ENCODE results near the gene NAXD.
"Not testable (repeated sequence)": the region's sequence is repeated elsewhere in the genome, so short reads cannot be mapped to it uniquely, and the experiment has no call there.

The NAXD gene

DNA sequence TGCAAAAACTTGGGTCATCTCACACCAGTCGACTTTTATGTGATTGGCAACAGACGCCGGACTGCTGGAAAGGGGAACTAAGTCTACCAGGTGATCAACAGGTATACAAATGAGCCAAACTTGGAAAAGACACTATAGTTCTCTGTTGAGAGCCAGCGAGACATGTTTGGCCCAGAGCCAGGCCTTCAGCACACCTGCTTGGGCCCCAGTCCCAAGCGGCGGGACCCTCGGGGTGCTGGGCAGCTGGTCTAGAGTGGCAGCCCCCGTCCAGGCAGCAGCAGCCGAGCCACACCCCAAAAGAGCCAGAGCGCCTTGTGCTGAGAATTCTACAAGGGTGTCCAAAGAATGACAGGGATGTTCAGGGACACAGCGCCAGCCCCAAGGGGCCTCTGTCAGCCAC, 28.0 kb downstream of the NAXD start:
- DNase-seq (ENCODE audit: low spot score) (no peak), FAIRE-seq (no peak)

DNA sequence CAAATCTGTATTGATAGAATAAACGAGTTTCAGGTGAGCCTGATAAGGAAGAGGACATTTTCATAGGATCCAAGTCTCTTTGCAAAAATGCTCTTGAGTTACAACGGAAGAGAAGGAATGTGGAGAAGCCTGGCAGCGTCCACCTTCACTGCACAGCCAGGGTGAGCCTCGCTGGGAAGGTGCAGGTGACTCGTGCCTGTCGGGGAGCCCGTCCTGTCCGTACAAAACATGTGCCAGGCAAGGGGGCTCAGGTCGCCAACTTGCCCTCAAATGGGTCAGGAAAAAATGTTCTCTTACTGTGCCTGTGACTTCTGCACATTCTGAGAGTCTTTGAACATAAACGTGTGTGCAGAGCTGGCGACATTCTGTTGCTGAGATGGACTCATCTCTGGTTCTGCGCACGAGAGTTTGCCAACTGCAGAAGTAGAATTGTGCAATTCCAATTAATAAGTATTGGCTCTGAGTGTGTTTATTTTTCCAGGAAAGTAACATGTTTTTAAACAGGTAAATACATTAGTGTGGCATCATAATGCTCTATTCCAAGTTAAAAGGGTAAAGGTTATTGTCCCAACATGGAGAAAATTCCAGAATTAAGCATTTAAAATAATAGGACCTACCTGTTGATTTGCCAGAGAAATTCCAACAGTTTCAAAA, 28.6 kb downstream of the NAXD start:
- FAIRE-seq (no peak), DNase-seq (ENCODE audit: low spot score) (no peak)

DNA sequence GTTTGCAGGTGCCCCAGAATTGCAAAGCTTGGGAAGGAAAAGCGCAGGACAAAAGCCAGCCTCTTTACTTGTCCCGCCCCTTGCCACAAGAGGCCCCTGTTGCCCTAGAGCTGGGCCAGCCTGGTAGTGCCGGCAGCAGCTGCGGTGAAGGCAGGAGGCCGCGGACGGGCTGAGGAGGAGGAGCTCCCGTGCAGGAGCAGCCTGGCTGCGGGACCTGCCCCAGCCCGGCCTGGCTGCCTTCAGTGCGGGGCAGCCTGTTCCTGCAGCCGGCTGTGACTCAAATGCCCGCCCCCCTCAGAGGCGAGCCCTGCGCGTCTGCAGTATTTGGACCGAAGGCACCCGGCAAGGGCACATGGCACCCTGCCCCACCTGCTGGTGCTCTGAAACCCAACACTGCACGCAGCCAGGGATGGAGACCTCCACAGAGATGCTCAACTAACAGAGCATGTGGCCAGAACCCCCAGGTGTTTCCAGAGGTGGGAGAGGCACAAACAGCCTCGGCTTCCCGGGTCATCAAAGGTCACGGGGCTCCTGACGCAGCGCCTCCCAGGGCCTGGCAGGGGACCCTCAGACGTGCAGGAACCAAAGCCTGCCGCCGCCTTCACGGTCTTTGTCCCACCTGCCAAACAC, 29.7 kb downstream of the NAXD start:
- FAIRE-seq: no peak
- no peak for DNase-seq (ENCODE audit: low spot score)

- FAIRE-seq (no peak), DNase-seq (ENCODE audit: low spot score) (no peak)
Observed at GRCh38 chr13:110645750-110646149, 30.4 kb downstream of the NAXD start.

- FAIRE-seq: no peak
- no peak for DNase-seq (ENCODE audit: low spot score)
Observed at GRCh38 chr13:110646442-110647364, 31.4 kb downstream of the NAXD start.

GRCh38 chr13:110647365-110647737, 32.0 kb downstream of the NAXD start:
- DNase-seq (ENCODE audit: low spot score) (no peak), FAIRE-seq (no peak)

- no peak for DNase-seq (ENCODE audit: low spot score)
- no peak for FAIRE-seq
Observed at GRCh38 chr13:110648146-110648819, 32.9 kb downstream of the NAXD start.

DNA sequence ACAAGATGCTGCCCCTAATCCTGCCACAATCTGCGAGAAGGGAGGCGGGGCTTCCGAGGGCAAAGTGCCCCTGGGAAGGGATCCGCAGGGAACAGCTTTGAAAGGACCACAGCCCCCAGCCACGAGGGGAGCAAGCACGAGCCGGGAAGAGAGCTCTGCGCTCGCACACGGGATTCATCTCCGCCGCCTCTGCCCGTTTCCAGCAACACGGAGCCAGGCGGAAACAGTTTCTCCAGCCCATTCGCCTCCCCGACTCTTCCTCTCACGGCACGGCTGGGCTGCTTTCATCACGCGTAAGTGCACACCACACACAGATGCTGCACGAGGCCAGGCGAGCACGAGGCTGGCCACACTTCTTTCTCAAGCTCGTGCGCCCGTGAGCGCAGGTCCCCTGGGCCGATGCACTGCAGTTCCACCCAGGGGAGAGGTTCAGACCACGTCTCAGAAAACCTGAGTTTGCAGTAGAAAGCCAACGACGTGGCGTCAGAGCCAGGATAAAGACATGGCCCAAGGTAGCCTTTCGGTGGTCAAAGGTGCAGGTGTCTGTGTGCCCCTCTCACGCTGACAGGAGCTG, 33.6 kb downstream of the NAXD start:
- FAIRE-seq: no peak
- DNase-seq (ENCODE audit: low spot score): no peak

- FAIRE-seq: no peak
- DNase-seq (ENCODE audit: low spot score): no peak
Observed at GRCh38 chr13:110649551-110649950, 34.2 kb downstream of the NAXD start.

- DNase-seq (ENCODE audit: low spot score) (no peak), FAIRE-seq (no peak)
Observed at GRCh38 chr13:110650436-110650835, 35.1 kb downstream of the NAXD start.

- no peak for DNase-seq (ENCODE audit: low spot score)
- no peak for FAIRE-seq
Observed at GRCh38 chr13:110651271-110651670, 35.9 kb downstream of the NAXD start.

- FAIRE-seq (no peak), DNase-seq (ENCODE audit: low spot score) (no peak)
Observed at GRCh38 chr13:110651726-110652230, 36.4 kb downstream of the NAXD start.

DNA sequence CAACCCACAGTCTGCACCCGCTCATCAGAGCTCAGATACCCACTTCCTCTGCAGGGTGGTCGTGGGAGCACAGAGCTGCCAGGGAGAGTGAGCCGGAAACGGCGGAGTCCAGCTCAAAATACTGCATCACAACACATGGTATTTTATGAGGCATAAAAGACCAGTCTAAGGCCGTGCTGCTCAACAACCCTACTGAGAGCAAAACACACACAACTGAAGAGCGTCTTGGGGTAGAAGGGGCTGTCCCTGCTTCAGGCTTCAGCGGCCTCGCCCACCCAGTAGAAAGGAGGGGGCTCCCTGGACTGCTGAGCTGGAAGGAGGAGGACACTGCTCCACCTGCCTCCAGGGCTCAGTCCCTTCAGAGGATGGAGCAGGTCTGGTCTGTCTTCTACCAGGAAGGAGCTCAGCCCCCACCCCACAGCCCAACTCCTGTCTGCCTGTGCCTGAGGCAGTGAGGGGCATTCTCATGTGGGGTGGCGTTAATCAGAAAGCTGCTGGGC, 36.9 kb downstream of the NAXD start:
- DNase-seq (ENCODE audit: low spot score) (no peak), FAIRE-seq (no peak)

DNA sequence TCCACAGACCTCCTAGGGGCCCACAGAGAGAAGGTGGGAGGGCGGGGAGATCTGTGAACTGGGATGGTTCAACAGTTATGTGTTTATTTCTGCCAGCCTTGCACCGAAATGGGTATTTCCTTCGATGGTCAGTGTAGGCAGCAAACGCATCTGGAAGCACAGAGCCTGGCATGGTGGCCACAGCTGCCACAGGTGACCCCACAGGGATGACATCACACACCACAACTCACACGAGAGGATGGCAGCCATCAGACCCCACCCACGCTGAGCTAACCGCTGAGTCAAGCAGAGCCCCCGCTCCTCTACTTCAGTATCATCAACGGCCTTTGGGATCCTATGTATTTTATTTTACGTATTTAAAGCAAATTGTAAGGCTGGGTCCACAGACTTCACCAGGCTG, 37.4 kb downstream of the NAXD start:
- FAIRE-seq (no peak), DNase-seq (ENCODE audit: low spot score) (no peak)

DNA sequence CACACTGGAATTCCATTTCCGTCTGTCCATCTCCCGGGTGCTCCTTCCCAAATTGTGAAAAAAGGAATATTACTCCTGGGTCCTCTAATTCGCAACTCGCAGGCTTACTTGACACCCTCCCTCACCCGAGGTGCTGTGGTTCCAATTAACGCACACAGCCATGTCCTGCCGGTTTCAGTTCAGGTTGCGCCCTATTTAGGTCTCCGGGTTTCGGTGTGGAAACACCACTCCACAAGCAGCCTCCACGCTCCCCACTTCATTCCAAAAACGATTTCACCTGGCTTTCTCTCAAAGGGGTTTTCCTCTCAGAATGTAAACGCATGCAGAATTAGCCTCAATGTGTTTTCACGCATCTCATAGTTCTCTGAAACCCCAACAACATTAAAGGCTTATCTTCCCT, 37.9 kb downstream of the NAXD start:
- FAIRE-seq: no peak
- no peak for DNase-seq (ENCODE audit: low spot score)

GRCh38 chr13:110653851-110654250, 38.5 kb downstream of the NAXD start:
- FAIRE-seq (no peak), DNase-seq (ENCODE audit: low spot score) (no peak)

DNA sequence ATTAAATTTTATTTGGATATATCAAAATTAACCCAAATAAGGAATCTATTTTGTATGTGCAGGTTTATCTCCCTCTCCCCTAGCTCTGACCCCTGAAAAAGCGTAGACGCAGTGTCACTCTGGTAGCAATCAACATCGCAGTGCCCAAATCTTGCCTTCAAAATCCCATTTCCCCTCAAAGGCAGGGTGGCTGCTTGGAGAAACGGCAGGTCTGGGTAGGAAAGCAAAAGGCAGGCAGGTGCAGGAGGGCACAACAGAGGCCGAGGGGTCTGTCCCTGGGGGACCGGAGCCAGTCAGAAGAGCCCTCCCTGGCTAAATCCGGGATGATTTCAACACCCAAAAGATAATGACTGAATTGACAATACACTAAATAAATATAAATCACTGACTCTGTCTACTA, 41.9 kb downstream of the NAXD start:
- FAIRE-seq (no peak), DNase-seq (ENCODE audit: low spot score) (no peak)

DNA sequence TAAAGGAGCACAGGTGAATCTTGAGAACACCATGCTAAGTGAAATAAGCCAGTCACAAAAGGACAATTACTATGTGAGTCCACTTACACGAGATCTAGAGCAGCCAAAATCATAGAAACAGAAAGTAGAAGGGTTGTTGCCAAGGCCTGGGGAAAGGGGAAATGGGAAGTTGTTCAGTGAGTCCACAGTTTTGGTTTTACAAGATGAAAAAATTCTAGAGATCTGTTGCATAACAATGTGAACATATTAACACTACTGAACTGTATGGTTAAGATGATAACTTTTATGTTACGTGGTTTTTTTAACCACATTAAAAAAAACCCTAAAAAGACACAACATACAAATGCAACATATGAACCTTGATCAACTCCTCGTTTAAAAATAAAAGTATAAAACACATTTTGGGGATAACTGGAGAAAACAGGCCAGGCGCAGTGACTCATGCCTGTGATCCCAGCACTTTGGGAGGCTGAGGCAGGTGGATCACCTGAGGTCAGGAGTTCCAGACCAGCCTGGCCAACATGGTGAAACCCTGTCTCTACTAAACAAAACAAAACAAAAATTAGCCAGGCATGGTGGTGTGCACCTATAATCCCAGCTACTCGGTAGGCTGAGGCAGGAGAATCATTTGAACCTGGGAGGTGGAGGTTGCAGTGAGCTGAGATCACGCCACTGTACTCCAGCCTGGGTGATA, 43.0 kb downstream of the NAXD start:
- not testable (repeated sequence) for FAIRE-seq

DNA sequence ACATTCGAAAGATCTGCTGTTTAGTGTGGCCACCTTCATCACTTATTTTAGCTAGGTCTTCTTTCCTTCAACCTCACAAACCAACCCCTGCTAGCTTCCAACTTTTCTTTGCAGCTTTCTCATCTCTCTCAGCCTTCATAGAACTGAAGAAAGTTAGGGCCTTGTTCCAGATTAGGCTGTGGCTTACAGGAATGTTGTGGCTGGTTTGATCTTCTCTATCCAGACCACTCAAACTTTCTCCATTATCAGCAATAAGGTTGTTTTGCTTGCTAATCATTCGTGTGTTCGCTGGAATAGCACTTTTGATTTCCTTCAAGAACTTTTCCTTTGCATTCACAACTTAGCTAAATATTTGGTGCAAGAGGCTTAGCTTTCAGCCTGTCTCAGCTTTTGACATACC, 45.9 kb downstream of the NAXD start:
- FAIRE-seq (no peak), DNase-seq (ENCODE audit: low spot score) (no peak)

More for the DNA sequence above, 43.0 kb downstream of the NAXD start:
- DNase-seq (ENCODE audit: low spot score): not testable (repeated sequence)

DNA sequence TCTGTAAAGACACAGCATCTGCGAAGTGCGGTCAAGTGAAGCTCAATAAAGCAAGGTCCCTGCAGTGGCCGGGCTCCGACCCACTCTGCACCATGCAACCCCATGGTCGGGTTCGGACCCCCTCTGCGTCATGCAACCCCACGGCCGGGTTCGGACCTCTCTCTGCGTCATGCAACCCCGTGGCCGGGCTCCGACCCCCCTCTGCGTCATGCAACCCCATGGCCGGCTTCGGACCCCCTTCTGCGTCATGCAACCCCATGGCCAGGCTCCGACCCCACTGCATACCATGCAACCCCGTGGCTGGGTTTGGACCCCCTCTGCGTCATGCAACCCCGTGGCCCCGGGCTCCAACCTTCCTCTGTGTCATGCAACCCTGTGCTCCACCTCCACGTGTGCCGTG, 46.7 kb downstream of the NAXD start:
- FAIRE-seq (no peak), DNase-seq (ENCODE audit: low spot score) (no peak)

All from urothelium cell line (cell line).